ENCODE measurements around the gene MORN1.
A peak's percentile ranks its signal among the peaks of the same experiment; 100 is the strongest.
"Not testable (repeated sequence)": the region's sequence is repeated elsewhere in the genome, so short reads cannot be mapped to it uniquely, and the experiment has no call there.

Gene MORN1

GRCh38 chr1:2297246-2298011 is 93.9 kb downstream of the MORN1 start:
- H3K4me3 ChIP-seq (replicated peaks; ENCODE audit: low read depth, low read length): no peak overlapping the region
- TF ChIP-seq, protein P1, sequence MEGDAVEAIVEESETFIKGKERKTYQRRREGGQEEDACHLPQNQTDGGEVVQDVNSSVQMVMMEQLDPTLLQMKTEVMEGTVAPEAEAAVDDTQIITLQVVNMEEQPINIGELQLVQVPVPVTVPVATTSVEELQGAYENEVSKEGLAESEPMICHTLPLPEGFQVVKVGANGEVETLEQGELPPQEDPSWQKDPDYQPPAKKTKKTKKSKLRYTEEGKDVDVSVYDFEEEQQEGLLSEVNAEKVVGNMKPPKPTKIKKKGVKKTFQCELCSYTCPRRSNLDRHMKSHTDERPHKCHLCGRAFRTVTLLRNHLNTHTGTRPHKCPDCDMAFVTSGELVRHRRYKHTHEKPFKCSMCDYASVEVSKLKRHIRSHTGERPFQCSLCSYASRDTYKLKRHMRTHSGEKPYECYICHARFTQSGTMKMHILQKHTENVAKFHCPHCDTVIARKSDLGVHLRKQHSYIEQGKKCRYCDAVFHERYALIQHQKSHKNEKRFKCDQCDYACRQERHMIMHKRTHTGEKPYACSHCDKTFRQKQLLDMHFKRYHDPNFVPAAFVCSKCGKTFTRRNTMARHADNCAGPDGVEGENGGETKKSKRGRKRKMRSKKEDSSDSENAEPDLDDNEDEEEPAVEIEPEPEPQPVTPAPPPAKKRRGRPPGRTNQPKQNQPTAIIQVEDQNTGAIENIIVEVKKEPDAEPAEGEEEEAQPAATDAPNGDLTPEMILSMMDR (IDR thresholded peaks at IDR 0.05; ENCODE audit: low read length, missing control alignments): no peak

DNA sequence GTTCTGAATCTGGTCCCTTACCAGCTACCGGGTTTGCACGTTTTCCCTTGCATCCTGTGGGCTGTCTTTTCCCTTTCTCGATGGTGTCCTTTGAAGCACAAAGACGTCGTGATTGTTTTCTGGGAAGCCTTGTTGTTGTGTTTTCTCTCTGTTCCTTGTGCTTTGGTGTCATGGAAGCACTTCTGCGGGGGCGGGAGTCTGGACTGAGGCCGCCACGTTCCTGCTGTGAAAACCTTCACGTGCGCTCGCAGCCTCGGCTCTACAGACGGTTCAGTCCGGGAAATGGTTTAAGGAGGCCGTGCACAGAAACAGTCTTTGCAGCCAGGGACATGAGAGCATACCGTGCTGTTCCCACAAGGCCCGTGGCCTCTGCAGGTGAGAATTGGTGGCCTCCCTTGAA is 94.7 kb downstream of the MORN1 start:
- no peak for DNase-seq (ENCODE audit: low read depth)
- TF ChIP-seq, protein P1 (IDR thresholded peaks at IDR 0.05; ENCODE audit: low read length, missing control alignments): no peak
- H3K4me3 ChIP-seq (replicated peaks; ENCODE audit: low read depth, low read length): no peak overlapping the region

More at GRCh38 chr1:2297246-2298011, 93.9 kb downstream of the MORN1 start:
- no peak for DNase-seq (ENCODE audit: low read depth)

- not testable (repeated sequence) for H3K4me3 ChIP-seq (replicated peaks; ENCODE audit: low read depth, low read length); DNase-seq (ENCODE audit: low read depth)
Observed at GRCh38 chr1:2296211-2296610, 95.1 kb downstream of the MORN1 start.

DNA sequence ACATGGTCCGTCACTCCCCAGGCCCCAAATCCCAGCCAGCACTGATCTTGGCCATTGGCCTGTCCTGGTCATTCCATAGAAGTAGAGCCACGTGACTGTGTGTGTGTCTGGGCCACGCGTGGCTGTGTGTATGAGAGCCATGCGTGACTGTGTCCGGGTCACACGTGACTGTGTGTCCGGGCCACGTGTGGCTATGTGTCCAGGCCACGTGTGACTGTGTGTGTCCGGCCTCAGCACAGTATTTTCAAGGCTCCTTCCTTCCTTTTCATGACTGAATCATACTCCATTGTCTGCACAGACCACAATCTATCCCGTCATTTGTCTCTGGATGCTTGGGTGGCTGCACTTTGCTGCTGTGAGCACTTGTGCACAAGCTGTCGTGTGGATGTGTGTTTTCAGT is 95.8 kb downstream of the MORN1 start:
- H3K4me3 ChIP-seq (replicated peaks; ENCODE audit: low read depth, low read length): no peak overlapping the region
- DNase-seq (ENCODE audit: low read depth): no peak
- TF ChIP-seq, protein P1 (IDR thresholded peaks at IDR 0.05; ENCODE audit: low read length, missing control alignments): no peak

GRCh38 chr1:2294725-2295078 is 96.7 kb downstream of the MORN1 start:
- DNase-seq (ENCODE audit: low read depth): no peak
- no peak overlapping the region for H3K4me3 ChIP-seq (replicated peaks; ENCODE audit: low read depth, low read length)
- TF ChIP-seq, protein P1 (IDR thresholded peaks at IDR 0.05; ENCODE audit: low read length, missing control alignments): no peak

- peak; percentile 33 for DNase-seq (ENCODE audit: low read depth)
- no peak overlapping the region for H3K4me3 ChIP-seq (replicated peaks; ENCODE audit: low read depth, low read length)
- TF ChIP-seq, protein P1 (IDR thresholded peaks at IDR 0.05; ENCODE audit: low read length, missing control alignments): no peak
Observed at GRCh38 chr1:2294033-2294724, 97.2 kb downstream of the MORN1 start.

GRCh38 chr1:2292725-2293450 is 98.5 kb downstream of the MORN1 start:
- DNase-seq (ENCODE audit: low read depth): no peak
- TF ChIP-seq, protein P1 (IDR thresholded peaks at IDR 0.05; ENCODE audit: low read length, missing control alignments): no peak
- no peak overlapping the region for H3K4me3 ChIP-seq (replicated peaks; ENCODE audit: low read depth, low read length)
